Measurements from ENCODE around the gene BRD4.

BRD4 gene

DNA sequence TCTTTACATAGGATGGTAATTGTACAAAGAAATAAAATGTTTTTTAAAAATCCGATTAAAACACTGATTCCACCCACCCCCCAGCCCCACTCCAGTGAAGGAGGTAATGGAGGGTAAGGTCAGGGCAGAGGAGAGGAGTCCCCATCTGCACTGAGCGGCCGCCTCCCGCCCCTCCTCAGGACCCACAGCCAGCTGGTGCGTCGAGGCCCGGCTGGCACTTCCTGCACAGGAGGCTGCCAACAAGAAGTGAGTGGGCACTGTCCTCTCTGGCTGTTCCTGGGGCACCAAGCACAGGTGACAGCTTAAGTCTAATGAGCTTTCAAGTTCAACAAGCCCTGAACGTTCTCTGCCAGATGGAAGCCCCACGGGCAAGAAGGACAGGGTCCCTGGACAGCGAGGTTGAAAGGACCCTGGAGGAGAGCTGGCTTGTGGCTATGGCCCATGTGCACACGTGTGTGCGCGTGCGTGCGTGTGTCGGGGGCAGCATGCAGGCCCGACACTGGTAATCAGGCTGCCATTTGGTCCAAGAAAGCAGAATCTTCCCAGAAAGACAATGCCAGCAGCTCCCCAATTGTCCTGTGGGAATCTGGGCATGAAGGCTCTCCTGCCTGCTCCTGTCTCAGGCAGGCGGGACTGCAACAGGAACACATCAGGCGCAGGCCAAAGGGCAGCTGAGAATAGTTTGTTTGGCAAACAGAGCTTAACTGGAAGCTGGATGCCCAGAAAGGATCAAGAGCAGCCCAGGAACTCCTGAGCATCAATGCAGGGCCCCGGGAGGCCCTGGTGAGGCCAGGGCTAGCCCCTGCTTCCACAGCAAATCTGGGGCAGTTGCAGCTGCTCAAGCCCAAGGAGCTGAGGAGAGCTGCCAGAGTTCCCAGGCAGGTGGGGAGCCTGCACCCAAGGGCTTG, 85.0 kb downstream of the BRD4 start:
- DNase-seq: no peak

GRCh38 chr19:15246198-15246481, 86.2 kb downstream of the BRD4 start:
- DNase-seq: no peak

DNA sequence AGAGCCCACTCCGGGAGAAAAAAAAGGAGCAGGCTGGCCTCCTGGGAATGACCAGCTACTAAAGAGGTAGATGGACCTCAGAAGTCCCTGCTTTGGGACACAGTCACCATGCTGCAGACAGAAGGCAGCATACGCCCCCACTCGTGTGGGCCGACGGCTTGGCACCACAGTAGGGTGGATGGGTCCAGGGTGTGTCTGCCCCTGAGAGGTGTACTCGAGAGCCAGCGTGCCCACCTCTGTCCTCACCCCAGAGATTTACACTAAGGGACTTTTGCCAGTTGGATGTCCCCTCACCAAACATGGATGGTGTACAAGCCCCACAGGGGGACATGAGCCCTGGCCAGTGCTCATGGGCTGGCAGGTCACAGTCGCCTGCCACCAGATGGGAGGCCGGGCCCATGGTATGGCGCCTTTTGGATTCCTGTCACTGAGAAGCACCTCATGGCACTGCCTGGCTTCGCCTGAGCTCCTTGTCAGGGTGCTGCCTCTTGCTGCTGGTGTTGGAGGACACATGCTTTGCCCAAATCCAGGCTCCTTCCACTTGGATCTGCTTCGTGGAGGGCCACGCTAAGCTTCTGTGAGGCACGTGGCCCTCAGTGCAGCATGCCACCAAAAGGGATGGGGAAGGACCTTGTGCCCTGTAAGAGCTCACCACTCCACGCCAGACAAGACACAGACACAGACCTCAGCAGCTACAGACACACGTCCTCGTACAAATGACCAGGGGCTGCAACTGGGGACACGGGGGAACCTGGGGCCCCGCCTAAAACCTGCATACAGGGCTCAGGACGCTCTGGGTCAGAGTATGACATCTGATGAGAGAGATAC, 86.8 kb downstream of the BRD4 start:
- no peak for DNase-seq

GRCh38 chr19:15244808-15245207, 87.5 kb downstream of the BRD4 start:
- no peak for DNase-seq

- no peak for DNase-seq
Measured at GRCh38 chr19:15244106-15244803, 88.1 kb downstream of the BRD4 start.

DNA sequence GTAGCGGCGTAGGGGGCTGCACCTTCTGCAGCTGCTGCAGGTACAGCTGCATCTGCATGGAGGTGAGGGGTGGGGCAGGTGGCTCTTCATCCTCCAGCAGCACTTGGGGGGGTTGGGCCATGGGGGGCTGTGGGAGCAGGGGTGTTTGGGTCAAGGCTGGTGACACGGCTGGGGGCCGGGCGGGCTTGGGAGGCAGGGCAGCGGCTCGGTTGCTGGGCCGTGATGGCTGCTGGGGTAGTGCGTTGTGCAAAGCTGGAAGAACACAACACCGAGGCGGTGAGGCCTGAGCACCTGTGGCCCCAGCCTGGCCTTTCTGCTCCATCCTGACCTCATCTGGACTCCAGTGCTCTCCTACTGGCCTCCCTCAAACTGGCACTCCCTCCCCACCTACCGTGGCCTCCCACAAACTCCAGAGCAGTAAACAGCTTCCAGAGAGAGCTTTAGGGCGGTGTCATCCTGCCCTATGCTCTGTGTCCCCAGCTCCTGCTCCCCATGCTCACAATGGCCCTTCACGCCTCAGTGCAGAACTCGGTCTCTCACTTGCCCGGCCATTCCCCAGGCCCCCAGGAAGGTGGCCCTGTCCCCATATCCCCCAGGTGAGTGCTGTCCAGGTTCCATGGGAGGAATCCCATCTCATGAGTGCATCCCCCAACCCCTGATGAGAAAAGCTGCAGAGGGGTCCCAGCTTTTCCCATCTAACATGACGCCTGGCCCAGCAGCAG, 88.9 kb downstream of the BRD4 start:
- DNase-seq: no peak

- DNase-seq: no peak
Measured at GRCh38 chr19:15241259-15241910, 91.0 kb downstream of the BRD4 start.

GRCh38 chr19:15240515-15240914, 91.8 kb downstream of the BRD4 start:
- no peak for DNase-seq

DNA sequence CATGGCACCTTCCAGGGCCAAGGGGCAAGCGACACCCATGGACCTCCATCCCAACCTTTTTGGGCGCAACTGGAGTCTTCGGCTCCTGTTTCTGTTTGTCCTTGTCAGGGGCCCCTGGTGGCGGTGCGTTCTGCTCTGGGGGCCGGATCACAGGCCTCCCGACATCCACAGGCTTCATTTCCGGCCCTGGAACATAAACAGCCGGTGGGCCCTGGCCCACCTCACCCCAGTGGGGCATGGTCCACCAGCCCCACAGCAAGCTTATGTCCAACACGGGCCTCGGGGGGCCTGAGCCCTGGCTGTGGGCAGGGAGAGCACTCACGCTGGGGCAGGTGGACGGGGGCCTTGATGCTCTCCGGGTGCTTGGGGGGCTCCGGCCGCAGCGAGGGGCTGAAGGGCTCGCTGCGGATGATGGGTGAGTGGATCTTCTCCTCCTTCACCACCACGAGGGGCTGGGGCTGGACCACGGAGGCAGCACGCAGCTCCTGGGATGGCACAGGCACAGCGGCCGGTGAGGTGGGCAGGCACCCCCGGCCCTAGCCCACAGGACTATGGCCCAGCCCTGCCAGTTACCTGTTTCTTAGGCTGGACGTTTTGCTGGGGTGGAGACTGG, 92.9 kb downstream of the BRD4 start:
- no peak for DNase-seq

DNA sequence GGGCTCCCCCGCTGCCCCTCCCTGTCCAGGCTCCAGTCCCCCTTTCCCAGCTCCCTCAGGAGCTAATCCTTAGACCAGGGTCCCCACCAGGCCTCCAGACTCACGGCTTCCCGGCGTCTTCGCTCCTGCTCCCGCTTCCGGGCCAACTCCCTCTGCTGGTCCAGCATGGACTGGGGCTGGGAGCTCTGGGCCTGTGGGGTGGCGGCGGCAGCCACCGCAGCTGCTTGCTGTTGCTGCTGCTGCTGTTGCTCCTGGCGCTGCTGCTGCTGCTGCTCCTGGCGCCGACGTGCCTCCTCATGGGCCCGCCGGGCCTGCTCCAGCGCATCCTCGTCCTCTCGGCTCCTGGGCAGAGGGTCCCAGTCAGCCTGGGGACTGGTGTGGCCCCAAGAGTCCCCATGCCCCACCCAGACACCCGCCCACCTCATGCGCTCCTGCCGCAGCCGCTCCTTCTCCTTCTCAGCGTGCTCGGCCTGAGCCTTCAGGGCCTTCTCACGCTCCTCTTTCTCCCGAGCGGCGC, 93.6 kb downstream of the BRD4 start:
- DNase-seq: no peak

DNA sequence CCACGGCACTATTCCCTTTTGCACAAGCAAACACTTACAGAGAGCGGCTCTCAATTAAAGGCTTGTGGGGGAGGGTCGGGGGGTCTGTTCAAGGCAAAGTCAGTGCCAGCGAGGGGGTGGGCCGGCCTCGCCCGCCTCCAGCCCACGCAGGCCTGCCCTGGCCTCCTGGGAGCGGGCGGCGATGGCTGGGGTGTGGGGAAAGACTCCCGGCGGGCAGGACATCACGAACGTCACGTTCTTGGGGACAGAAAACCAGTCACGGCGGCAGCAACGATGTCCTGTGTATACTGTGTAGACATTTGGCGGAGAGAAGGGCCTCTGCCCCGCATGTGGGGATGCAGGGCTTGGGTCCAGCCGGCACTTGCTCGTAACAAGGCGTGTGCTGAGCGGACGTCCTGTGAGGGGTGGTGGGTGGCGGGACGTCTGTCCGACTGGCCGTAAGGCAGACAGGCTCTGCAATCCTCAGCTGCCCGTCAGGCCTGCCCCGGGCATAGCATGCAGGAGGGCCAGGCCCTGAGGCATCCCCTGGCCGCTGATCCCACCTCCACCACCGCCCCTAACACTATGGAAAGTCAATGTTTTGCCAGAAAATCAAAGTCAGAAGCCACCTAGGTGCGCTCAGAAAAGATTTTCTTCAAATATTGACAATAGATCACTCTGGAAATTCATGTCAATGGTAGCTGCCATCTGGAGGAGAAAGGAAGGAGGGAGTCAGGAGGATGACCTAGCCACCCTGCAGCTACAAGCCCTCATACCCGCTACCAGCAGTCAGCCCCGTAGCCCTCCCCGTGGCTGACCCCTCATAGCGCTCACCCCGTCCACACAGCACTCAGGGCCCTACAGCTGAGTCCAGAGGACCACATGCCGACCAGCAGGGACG, 94.3 kb downstream of the BRD4 start:
- DNase-seq: no peak

DNA sequence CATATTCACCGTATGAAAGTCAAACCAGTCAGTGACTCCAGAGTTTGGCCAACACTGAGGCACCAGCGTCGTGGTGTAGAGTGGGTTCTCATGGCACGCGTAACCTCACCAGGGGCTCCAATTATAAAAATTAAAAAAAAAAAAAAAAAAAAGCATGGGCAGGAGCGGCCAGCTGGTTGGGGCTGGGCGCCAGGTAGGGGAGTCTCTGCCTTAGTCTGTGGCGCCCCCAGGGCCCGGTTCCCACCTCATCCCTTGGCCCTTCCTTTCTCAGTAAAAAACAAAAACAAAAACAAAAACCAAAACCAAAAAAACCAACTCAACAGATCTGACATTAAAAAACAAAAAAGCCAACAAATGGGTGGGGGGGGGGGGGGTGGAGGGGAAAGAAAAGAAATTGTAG, 95.5 kb downstream of the BRD4 start:
- no peak for DNase-seq

DNA sequence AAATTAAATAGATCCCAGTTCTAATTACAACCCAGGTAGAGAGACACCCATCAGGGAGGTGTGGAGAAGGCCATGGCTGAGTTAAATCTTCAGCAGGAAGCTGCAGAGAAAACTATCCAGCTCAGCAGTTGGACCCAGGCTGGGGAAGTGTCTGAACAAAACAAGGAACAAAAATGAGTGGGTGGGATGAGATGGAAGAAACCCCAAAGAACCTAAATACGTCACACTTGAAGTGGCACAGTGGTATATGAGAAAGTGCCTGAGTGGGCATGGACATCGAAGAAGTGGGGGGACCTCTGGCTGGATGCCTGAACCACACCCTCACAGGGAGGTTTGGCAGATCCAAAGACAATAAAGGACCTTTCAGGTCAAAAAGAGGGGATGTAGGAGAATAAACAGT, 96.6 kb downstream of the BRD4 start:
- DNase-seq: no peak

DNA sequence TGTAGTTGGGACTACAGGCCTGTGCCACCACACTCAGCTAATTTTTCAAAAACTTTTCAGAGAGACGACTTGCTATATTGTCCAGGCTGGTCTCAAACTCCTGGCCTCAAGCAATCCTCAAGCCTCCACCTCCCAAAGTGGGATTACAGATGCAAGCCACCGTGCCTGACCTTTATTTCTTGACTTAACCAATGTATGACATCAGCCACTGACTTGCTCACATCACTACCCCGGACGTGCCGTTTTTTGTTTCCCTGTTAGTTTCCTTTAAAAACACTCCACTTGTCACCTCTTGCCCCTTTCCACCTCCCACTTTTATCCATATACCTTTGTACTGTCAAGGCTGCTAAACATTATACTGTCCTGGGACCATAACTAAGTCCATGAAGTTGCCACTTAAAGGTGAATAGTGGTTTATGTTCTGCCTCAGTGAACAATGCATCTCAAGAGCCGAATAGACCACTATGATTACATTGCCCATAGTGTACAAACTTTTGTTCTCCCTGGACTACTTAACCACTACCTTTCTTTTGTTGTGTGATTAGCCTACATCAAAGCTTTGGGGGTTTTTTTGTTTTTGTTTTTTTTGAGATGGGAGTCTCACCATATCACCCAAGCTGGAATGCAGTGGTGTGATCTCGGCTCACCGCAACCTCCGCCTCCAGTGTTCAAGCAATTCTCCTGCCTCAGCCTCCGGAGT, 97.8 kb downstream of the BRD4 start:
- DNase-seq: no peak

DNA sequence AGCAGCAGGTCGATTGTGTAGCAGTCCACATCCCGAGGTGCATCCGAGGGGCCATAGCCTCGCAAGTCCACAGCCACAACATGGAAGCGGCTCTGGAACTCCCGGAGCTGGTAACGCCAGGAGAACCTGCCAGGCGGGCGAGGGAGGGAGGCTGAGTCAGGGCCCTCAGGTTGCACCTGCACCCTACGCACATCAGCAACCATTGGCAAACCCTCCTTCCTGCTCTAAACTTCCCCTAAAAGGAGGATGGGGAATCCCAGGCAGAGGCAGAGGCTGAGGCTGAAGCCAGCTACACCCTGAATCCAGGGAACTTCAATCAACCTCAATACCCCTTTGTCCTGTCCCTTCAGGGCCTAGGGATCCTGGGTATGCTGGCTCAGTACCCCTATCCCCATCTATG, 101.1 kb downstream of the BRD4 start:
- DNase-seq: no peak

- DNase-seq: no peak
Measured at GRCh38 chr19:15227261-15227660, 105.1 kb downstream of the BRD4 start.

DNA sequence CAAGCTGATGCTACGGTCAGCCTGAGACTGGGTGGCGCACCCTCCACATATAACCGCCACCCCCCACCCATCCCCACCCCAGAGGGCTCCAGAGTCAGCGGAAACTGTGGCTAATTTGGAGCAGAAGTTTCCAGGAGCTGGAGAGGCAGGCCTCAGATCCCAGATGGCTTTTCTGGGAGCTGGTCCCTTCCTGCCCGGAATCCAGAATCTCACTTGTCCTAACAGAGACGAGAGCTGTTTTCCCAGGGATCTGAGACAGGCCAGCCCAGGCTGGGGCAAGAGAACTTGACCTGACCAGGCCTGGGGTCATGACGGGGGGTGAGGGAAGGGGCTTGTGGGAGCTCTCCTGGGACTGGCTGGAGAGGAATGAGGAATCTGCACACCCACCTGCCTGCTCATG, 106.6 kb downstream of the BRD4 start:
- DNase-seq: no peak

- no peak for DNase-seq
Measured at GRCh38 chr19:15223649-15224361, 108.5 kb downstream of the BRD4 start.
